Measurements from ENCODE around the gene KIF13A.
"Not testable (repeated sequence)": the region's sequence is repeated elsewhere in the genome, so short reads cannot be mapped to it uniquely, and the experiment has no call there.

Gene KIF13A

GRCh38 chr6:17923401-17923863, 64.0 kb downstream of the KIF13A start:
- Histone ChIP-seq H3K4me1 (ENCODE audit: control insufficient read depth in 2 of 2, insufficient read depth in 2 of 2, low read length in 2 of 2) (peaks cover 0 to 4% of the 10 kb centered on the region in 2 donors), H3K27me3 (ENCODE audit: control insufficient read depth in 2 of 2, insufficient read depth in 2 of 2, low read length in 2 of 2) (no peaks in the 10 kb centered on the region), H3K36me3 (ENCODE audit: control insufficient read depth in 2 of 2, insufficient read depth in 2 of 2, low read length in 2 of 2) (no peaks in the 10 kb centered on the region), H3K9ac (ENCODE audit: low read depth in 1 of 2, low read length in 2 of 2) (no peak overlapping the region), H3K4me3 (ENCODE audit: low read length in 2 of 2) (no peak overlapping the region), H3K9me3 (ENCODE audit: control insufficient read depth in 2 of 2, low read length in 2 of 2) (no peaks in the 10 kb centered on the region), H3K27ac (ENCODE audit: low read depth in 2 of 2, low read length in 2 of 2) (no peak overlapping the region)

GRCh38 chr6:17921454-17921853, 66.0 kb downstream of the KIF13A start:
- H3K9me3 ChIP-seq (ENCODE audit: control insufficient read depth in 2 of 2, low read length in 2 of 2): no peaks in the 10 kb centered on the region

DNA sequence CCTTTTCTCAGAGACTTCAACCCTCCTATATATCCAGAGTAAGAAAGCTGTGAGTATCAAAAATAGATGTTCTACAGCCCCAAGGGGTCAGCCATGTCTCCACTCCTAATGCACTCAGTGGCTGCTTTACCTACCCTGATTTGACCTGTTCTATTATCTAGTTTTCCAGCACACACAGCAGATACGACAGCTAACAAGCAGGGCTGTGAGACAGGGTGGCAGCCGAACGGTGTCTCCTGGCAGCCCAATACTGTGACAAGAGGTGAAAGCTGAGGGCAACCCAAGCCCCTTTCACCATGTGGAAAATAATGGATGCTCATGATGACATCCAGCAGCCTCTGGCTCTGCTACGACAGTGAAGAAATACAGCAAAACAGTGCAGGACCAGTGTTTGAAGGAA, 67.9 kb downstream of the KIF13A start:
- Histone ChIP-seq H3K4me3 (ENCODE audit: low read length in 2 of 2) (no peak overlapping the region), H3K27ac (ENCODE audit: low read depth in 2 of 2, low read length in 2 of 2) (no peak overlapping the region), H3K36me3 (ENCODE audit: control insufficient read depth in 2 of 2, insufficient read depth in 2 of 2, low read length in 2 of 2) (no peaks in the 10 kb centered on the region), H3K9ac (ENCODE audit: low read depth in 1 of 2, low read length in 2 of 2) (no peak overlapping the region), H3K27me3 (ENCODE audit: control insufficient read depth in 2 of 2, insufficient read depth in 2 of 2, low read length in 2 of 2) (no peaks in the 10 kb centered on the region), H3K4me1 (ENCODE audit: control insufficient read depth in 2 of 2, insufficient read depth in 2 of 2, low read length in 2 of 2) (peaks cover 0 to 4% of the 10 kb centered on the region in 2 donors), H3K9me3 (ENCODE audit: control insufficient read depth in 2 of 2, low read length in 2 of 2) (no peaks in the 10 kb centered on the region)

More at GRCh38 chr6:17921454-17921853, 66.0 kb downstream of the KIF13A start:
- peaks cover 0 to 4% of the 10 kb centered on the region in 2 donors for H3K4me1 ChIP-seq (ENCODE audit: control insufficient read depth in 2 of 2, insufficient read depth in 2 of 2, low read length in 2 of 2)
- H3K9ac ChIP-seq (ENCODE audit: low read depth in 1 of 2, low read length in 2 of 2): no peak overlapping the region
- H3K4me3 ChIP-seq (ENCODE audit: low read length in 2 of 2): no peak overlapping the region
- H3K27ac ChIP-seq (ENCODE audit: low read depth in 2 of 2, low read length in 2 of 2): no peak overlapping the region
- H3K27me3 ChIP-seq (ENCODE audit: control insufficient read depth in 2 of 2, insufficient read depth in 2 of 2, low read length in 2 of 2): no peaks in the 10 kb centered on the region
- no peaks in the 10 kb centered on the region for H3K36me3 ChIP-seq (ENCODE audit: control insufficient read depth in 2 of 2, insufficient read depth in 2 of 2, low read length in 2 of 2)

- H3K36me3 ChIP-seq (ENCODE audit: control insufficient read depth in 2 of 2, insufficient read depth in 2 of 2, low read length in 2 of 2): no peaks in the 10 kb centered on the region
- peaks cover 0 to 4% of the 10 kb centered on the region in 2 donors for H3K4me1 ChIP-seq (ENCODE audit: control insufficient read depth in 2 of 2, insufficient read depth in 2 of 2, low read length in 2 of 2)
- H3K4me3 ChIP-seq (ENCODE audit: low read length in 2 of 2): no peak overlapping the region
- no peaks in the 10 kb centered on the region for H3K27me3 ChIP-seq (ENCODE audit: control insufficient read depth in 2 of 2, insufficient read depth in 2 of 2, low read length in 2 of 2)
- H3K27ac ChIP-seq (ENCODE audit: low read depth in 2 of 2, low read length in 2 of 2): no peak overlapping the region
- H3K9ac ChIP-seq (ENCODE audit: low read depth in 1 of 2, low read length in 2 of 2): no peak overlapping the region
- H3K9me3 ChIP-seq (ENCODE audit: control insufficient read depth in 2 of 2, low read length in 2 of 2): no peaks in the 10 kb centered on the region
Observed at GRCh38 chr6:17917837-17918763, 69.3 kb downstream of the KIF13A start.

DNA sequence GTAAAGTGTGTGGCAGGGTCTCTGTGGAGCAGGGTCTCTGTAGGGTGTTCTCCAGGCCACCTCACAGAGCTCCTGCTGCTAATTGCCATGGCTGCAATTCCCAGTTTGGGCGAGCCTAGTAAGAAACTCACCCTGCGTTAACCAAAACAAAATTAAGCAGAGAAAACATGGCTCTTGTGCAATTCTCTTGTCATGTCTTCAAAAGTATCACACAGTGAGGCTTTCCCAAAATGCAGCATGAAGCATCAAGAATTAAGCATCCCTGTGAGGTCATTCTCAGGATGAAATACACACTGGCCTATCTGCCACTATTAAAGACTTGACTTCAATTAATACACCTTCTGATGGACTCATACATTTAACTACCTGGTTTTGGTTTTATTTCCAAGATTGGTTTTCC, 72.8 kb downstream of the KIF13A start:
- no peaks in the 10 kb centered on the region for H3K27me3 ChIP-seq (ENCODE audit: control insufficient read depth in 2 of 2, insufficient read depth in 2 of 2, low read length in 2 of 2)
- H3K36me3 ChIP-seq (ENCODE audit: control insufficient read depth in 2 of 2, insufficient read depth in 2 of 2, low read length in 2 of 2): no peaks in the 10 kb centered on the region
- no peak overlapping the region for H3K9ac ChIP-seq (ENCODE audit: low read depth in 1 of 2, low read length in 2 of 2)
- H3K4me1 ChIP-seq (ENCODE audit: control insufficient read depth in 2 of 2, insufficient read depth in 2 of 2, low read length in 2 of 2): no peaks in the 10 kb centered on the region
- no peaks in the 10 kb centered on the region for H3K9me3 ChIP-seq (ENCODE audit: control insufficient read depth in 2 of 2, low read length in 2 of 2)
- H3K27ac ChIP-seq (ENCODE audit: low read depth in 2 of 2, low read length in 2 of 2): no peak overlapping the region
- no peak overlapping the region for H3K4me3 ChIP-seq (ENCODE audit: low read length in 2 of 2)

DNA sequence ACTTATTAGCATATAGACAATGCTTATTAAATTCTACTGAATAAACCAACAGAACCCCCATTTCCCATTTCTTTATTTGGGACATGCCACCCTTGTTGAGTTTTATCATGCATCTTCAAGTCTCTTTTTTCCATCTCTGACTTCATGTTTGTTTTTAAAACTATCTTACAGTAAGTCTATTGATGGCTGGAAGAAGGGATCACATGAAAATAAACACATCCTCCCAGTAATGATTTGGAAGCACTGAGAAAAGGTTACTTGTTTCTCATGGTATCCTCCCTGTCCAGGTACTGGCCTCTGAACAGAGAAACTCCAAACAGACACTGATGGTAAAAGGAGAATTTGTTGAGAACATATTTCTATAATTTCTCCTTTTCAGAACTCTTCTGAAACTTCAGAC, 74.9 kb downstream of the KIF13A start:
- Histone ChIP-seq H3K36me3 (ENCODE audit: control insufficient read depth in 2 of 2, insufficient read depth in 2 of 2, low read length in 2 of 2) (no peaks in the 10 kb centered on the region), H3K4me3 (ENCODE audit: low read length in 2 of 2) (no peak overlapping the region), H3K4me1 (ENCODE audit: control insufficient read depth in 2 of 2, insufficient read depth in 2 of 2, low read length in 2 of 2) (peaks cover 3 to 4% of the 10 kb centered on the region in 2 donors), H3K9ac (ENCODE audit: low read depth in 1 of 2, low read length in 2 of 2) (no peak overlapping the region), H3K9me3 (ENCODE audit: control insufficient read depth in 2 of 2, low read length in 2 of 2) (no peaks in the 10 kb centered on the region), H3K27me3 (ENCODE audit: control insufficient read depth in 2 of 2, insufficient read depth in 2 of 2, low read length in 2 of 2) (no peaks in the 10 kb centered on the region), H3K27ac (ENCODE audit: low read depth in 2 of 2, low read length in 2 of 2) (no peak overlapping the region)

DNA sequence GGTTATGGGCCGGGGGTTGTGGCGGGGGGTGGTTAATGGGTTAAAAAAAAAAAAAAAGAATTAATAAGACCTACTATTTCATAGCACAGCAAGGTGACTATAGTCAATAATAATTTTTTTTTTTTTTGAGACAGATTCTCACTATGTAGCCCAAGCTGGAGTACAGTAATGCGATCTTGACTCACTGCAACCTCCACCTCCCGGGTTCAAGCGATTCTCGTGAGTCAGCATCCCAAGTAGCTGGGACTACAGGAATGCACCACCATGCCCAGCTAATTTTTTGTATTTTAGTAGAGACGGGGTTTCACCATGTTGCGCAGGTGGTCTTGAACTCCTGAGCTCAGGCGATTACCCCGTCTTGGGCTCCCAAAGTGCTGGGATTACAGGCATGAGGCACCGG, 75.8 kb downstream of the KIF13A start:
- H3K27ac ChIP-seq (ENCODE audit: low read depth in 2 of 2, low read length in 2 of 2); H3K4me3 ChIP-seq (ENCODE audit: low read length in 2 of 2); H3K9ac ChIP-seq (ENCODE audit: low read depth in 1 of 2, low read length in 2 of 2); H3K4me1 ChIP-seq (ENCODE audit: control insufficient read depth in 2 of 2, insufficient read depth in 2 of 2, low read length in 2 of 2); H3K27me3 ChIP-seq (ENCODE audit: control insufficient read depth in 2 of 2, insufficient read depth in 2 of 2, low read length in 2 of 2); H3K9me3 ChIP-seq (ENCODE audit: control insufficient read depth in 2 of 2, low read length in 2 of 2); H3K36me3 ChIP-seq (ENCODE audit: control insufficient read depth in 2 of 2, insufficient read depth in 2 of 2, low read length in 2 of 2): not testable (repeated sequence)

GRCh38 chr6:17910189-17910588, 77.2 kb downstream of the KIF13A start:
- no peak overlapping the region for H3K4me3 ChIP-seq (ENCODE audit: low read length in 2 of 2)

GRCh38 chr6:17908831-17909230, 78.6 kb downstream of the KIF13A start:
- Histone ChIP-seq H3K4me1 (ENCODE audit: control insufficient read depth in 2 of 2, insufficient read depth in 2 of 2, low read length in 2 of 2) (peaks cover 3 to 8% of the 10 kb centered on the region in 2 donors), H3K27me3 (ENCODE audit: control insufficient read depth in 2 of 2, insufficient read depth in 2 of 2, low read length in 2 of 2) (no peaks in the 10 kb centered on the region), H3K9me3 (ENCODE audit: control insufficient read depth in 2 of 2, low read length in 2 of 2) (no peaks in the 10 kb centered on the region), H3K9ac (ENCODE audit: low read depth in 1 of 2, low read length in 2 of 2) (no peak overlapping the region), H3K36me3 (ENCODE audit: control insufficient read depth in 2 of 2, insufficient read depth in 2 of 2, low read length in 2 of 2) (no peaks in the 10 kb centered on the region), H3K4me3 (ENCODE audit: low read length in 2 of 2) (no peak overlapping the region), H3K27ac (ENCODE audit: low read depth in 2 of 2, low read length in 2 of 2) (no peak overlapping the region)

More at GRCh38 chr6:17910189-17910588, 77.2 kb downstream of the KIF13A start:
- Histone ChIP-seq H3K4me1 (ENCODE audit: control insufficient read depth in 2 of 2, insufficient read depth in 2 of 2, low read length in 2 of 2) (peaks cover 3 to 8% of the 10 kb centered on the region in 2 donors), H3K36me3 (ENCODE audit: control insufficient read depth in 2 of 2, insufficient read depth in 2 of 2, low read length in 2 of 2) (no peaks in the 10 kb centered on the region), H3K9ac (ENCODE audit: low read depth in 1 of 2, low read length in 2 of 2) (no peak overlapping the region), H3K27ac (ENCODE audit: low read depth in 2 of 2, low read length in 2 of 2) (no peak overlapping the region), H3K27me3 (ENCODE audit: control insufficient read depth in 2 of 2, insufficient read depth in 2 of 2, low read length in 2 of 2) (no peaks in the 10 kb centered on the region), H3K9me3 (ENCODE audit: control insufficient read depth in 2 of 2, low read length in 2 of 2) (no peaks in the 10 kb centered on the region)

- no peaks in the 10 kb centered on the region for H3K27me3 ChIP-seq (ENCODE audit: control insufficient read depth in 2 of 2, insufficient read depth in 2 of 2, low read length in 2 of 2)
- H3K9ac ChIP-seq (ENCODE audit: low read depth in 1 of 2, low read length in 2 of 2): no peak overlapping the region
- H3K27ac ChIP-seq (ENCODE audit: low read depth in 2 of 2, low read length in 2 of 2): no peak overlapping the region
- no peak overlapping the region for H3K4me3 ChIP-seq (ENCODE audit: low read length in 2 of 2)
- H3K9me3 ChIP-seq (ENCODE audit: control insufficient read depth in 2 of 2, low read length in 2 of 2): no peaks in the 10 kb centered on the region
- H3K4me1 ChIP-seq (ENCODE audit: control insufficient read depth in 2 of 2, insufficient read depth in 2 of 2, low read length in 2 of 2): peaks cover 3 to 8% of the 10 kb centered on the region in 2 donors
- H3K36me3 ChIP-seq (ENCODE audit: control insufficient read depth in 2 of 2, insufficient read depth in 2 of 2, low read length in 2 of 2): no peaks in the 10 kb centered on the region
Observed at GRCh38 chr6:17907406-17908229, 79.8 kb downstream of the KIF13A start.

Data from mucosa of rectum (tissue), 2 donors.